HG02938 (cell line): ENCODE results near the gene CDK10.

Experiments
- ATAC-seq: cut with Tn5 transposase; IDR thresholded peaks from one replicate; pipeline ENCODE4 v1.9.1; 2021; ENCODE audit warnings: mild to moderate bottlenecking, moderate library complexity; ENCODE audit not compliant: unreplicated experiment

CDK10 gene

DNA sequence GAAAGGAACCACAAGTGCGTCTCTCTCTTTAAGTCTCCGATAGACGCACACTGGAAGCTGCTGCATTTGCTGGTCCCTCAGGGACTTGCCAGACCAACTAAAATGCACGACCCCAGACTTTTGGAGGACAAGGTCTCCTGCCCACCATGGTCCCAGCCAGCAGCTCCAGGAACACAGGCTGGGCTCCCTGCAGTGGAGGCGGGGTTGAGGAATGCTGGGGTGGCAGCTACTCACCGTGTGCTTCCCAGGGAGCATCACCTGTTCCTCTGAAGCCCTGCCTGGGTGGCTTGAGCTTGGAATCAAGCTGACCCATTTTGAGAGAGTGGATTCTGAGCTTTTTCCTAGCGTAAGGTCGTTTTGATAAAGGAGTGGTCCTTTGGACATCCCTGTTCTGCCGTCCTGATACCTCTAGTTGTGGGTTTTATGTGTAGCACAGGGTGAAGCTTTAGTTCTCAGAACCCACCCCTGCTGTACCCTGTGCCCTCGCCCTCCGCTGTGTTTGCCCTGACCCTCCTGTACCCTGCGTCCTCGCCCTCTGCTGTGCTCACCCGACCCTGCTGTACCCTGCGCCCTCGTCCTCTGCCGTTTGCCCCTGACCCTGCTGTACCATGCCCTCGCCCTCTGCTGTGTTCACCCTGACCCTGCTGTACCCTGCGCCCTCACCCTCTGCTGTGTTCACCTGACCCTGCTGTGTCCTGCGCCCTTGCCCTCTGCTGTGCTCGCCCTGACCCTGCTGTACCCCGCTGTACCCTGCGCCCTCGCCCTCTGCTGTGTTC, 45.8 kb downstream of the CDK10 start:
- no peak for ATAC-seq

DNA sequence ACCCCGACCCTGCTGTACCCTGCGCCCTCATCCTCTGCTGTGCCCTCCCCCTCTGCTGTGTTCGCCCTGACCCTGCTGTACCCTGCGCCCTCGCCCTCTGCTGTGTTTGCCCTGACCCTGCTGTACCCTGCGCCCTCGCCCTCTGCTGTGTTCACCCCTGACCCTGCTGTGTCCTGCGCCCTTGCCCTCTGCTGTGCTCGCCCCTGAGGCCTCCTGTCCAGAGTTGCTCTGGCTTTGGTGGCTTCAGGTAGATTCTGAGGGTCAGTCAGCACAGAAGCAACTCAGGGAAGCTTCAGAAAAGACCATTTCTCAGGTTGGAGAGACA, 46.4 kb downstream of the CDK10 start:
- no peak for ATAC-seq

DNA sequence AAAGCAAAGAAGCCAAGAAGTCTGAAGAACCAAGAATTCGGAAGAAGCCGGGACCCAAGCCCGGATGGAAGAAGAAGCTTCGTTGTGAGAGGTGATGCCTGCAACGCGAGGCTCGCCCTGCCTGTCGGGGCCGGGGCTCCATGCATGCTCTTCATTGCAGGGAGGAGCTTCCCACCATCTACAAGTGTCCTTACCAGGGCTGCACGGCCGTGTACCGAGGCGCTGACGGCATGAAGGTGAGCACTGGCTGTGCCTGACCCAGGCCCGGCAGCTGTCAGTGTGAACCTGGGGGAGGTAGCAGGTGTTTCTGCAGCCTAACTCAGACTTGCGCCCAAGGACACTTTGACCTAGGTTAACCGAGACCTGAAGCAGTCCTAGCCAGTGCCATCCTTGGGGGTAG, 46.8 kb downstream of the CDK10 start:
- no peak for ATAC-seq

DNA sequence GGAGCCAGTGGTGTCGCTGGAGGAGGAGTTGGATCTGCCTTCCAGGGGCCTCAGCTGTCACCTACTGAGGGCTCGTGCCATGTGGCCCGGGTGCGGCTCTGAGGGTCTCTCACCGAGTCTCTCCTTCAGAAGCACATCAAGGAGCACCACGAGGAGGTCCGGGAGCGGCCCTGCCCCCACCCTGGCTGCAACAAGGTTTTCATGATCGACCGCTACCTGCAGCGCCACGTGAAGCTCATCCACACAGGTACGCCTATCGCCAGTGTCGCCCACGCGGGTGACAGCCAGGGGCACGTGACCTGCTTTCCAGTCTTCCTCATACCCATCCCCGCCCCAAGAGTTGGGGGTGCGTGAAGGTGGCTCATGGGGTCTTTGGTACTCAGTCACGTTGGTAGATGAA, 47.3 kb downstream of the CDK10 start:
- ATAC-seq: no peak

DNA sequence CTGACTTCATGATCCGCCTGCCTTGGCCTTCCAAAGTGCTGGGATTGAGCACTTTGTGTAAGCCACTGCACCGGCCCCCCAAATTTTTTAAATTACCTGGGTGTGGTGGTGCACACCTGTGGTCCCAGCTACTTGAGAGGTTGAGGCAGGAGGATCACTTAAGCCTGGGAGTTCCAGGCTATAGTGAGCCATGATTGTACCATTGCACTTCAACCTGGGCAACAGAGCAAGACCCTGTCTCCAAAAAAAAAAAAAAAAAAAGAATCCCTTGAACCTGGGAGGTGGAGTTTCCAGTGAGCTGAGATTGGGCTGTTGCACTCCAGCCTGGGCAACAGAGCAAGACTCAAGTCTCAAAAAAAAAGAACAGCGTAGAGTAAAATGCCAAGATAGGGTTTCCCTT, 50.1 kb downstream of the CDK10 start:
- no peak for ATAC-seq

DNA sequence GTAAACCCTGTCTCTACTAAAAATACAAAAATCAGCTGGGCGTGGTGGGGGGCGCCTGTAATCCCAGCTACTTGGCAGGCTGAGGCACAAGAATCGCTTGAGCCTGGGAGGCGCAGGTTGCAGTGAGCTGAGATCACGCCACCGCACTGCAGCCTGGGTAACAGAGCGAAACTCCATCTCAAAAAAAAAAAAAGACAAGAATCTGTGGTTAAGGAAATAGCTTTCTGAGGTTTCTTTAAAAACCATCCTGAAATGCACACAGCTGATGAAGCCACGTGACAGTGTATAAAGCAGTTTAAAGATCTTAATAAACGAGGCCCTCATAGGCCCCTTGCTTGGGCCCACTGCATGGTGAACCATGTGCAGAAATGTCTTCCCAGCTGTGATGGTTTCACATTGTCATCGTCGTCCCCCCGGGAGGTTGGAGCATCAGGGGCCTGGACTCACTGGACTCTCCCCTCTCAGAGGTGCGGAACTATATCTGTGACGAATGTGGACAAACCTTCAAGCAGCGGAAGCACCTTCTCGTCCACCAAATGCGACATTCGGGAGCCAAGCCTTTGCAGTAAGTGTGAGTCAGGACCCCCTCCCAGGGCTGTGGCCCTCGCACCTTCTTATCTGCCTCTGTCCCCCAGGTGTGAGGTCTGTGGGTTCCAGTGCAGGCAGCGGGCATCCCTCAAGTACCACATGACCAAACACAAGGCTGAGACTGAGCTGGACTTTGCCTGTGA, 51.0 kb downstream of the CDK10 start:
- ATAC-seq: no peak

DNA sequence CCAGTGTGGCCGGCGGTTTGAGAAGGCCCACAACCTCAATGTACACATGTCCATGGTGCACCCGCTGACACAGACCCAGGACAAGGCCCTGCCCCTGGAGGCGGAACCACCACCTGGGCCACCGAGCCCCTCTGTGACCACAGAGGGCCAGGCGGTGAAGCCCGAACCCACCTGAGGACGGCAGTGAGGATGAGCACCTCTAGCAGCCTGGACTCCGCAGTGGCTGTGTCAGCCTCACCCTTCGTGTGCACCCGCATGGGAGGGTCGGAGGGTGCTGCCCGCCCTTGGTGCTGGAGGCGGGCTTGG, 51.5 kb downstream of the CDK10 start:
- ATAC-seq: no peak

DNA sequence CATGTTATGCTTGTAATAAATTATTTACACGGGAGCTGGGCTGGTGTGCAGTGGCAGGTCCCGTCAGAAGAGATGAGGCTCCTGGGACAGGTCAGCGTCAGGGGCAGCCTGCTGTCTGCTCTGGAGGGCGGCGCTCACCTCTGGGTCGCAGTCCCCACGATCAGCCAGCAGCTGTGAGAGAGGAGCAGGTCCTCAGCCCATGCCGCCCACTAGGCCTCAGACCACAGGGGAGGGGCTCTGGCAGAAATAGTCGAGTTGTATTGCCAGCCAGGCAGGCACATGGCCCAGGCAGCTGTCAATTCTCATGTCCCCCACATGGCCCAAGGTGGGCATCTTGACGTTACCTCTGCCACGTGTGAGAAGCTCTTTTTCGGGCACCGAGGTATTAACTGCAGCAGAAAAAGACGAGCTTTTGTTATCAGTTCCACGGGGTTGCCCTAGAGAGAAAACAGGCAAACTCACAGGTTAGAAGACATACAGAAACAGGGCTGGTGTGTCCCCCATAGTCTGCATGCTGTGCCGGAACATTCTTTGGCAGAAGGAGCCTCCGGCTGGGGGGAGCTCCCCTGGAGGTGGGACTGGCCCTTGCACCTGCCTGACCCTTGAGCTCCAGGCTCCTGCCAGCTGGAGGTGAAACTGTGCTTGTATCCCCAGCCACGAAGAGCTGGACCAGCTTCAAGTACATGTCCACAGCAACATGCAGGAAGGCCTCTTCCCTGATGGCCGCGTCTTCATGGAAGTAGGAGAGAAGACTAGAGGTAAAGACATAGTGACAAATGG, 52.2 kb downstream of the CDK10 start:
- no peak for ATAC-seq

DNA sequence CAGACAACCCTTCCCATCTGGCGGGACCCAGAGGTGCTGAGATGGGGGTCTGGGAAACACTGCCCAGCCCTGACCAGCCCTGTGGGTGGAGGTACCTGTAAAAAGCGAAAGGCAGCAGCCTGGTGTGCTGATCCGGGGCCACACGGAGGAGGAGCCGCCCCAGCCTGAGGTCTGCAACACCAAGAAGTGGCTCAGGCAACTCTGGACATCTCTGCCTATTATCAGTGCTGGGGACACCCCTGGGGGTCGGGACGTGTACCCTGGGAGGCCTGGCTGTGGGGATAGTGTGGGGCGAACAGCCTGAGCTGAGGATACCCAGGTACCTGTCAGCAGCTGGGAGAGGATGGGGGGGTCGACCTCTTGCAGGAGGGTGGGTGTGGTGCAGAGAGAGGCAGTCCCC, 52.9 kb downstream of the CDK10 start:
- no peak for ATAC-seq

DNA sequence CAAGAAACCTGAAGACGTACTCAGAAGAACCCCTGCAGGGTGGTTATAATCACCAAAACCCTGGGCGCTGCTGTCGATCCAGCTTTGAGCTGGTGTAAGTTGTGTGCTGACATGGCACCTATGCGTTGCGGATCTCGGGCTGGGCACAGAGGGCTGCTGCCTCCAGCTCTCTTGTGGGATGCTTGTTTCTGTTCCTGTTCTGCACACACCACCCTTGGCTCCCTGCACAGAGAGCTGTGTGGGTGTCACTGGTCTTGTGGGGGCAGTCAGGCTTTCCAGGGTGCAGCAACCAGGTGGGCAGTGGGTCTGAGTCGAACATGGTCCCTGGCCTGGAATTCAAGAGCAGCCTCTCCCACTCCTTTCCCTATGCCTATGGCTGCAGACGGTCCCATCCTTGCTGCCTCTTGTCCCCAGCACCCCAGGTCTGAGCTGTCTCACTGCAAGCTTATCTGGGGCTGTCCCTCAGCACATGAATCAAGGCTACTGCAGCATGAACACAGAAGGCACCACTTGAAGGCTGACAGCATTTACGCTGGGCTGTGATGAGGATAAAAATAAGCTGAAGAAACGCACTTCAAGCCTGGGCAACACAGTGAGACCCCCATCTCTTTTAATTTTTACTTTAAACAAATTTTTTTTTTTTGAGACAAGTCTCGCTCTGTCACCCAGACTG, 55.0 kb downstream of the CDK10 start:
- no peak for ATAC-seq

DNA sequence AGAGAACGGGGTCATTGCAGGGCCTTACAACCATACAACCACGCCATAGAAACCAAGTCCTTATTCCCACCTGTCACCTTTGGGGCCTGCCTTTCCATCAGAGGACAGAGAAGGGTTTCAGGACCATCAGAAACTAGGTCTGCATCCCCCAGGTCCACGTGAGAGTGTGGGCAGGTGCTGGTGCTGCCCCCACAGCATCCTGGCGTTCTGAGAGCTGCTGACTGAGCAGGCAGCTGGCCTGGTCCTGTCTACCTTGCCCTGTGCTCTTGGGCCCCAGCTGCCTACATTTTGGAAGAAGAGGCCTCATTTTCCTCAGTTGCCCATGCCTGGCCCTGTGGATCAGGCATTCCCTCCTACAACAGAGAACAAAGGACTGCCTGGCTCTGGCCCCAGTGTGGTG, 56.5 kb downstream of the CDK10 start:
- no peak for ATAC-seq

DNA sequence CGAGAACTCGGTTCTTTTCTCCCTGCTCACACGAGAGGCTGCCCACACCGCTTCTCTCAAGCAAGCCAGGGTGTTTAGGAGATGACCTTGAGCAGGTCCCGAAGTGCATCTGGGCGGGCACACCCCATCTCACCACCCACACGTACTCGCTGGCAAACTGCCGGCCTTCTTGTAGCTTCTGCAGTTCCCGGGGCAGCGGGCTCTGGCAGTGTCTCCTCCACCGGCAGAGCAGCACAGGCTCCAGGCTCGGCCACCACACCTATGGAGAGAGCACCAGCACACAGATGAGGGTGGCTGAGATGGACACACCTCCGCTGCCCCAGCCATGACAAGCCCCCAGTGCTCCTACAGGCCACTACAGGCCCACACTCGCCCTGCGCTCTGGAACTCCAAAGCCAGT, 58.3 kb downstream of the CDK10 start:
- no peak for ATAC-seq
